H1 (cell line): ENCODE measurements around the gene DLEC1. TPM values are rescaled to one million over a fixed set of nuclear protein-coding genes. Genes with fewer than 3 reads are reported as not detected.

Experiments used
- CHD2 ChIP-seq: IDR thresholded peaks from 2 replicates; pipeline ENCODE4 v1.6.1; 2012; ENCODE audit warnings: low read length, improper control_type of control experiment
- EZH2 ChIP-seq: fragments of 200-600 bp; sonication (generic); IDR thresholded peaks from 2 replicates; pipeline ENCODE4 v1.7.1; 2012; ENCODE audit warnings: low read depth, mild to moderate bottlenecking, moderate library complexity, low read length, inconsistent platforms; ENCODE audit not compliant: severe bottlenecking
- JUND ChIP-seq: IDR thresholded peaks from 2 replicates; pipeline ENCODE4 v1.6.1; 2011; ENCODE audit warnings: mild to moderate bottlenecking, improper control_type of control experiment, low read length
- KDM1A ChIP-seq: fragments of 200-600, 300-600 bp; sonication (generic); IDR thresholded peaks from 2 replicates; pipeline ENCODE4 v1.7.1; 2016; ENCODE audit warnings: mild to moderate bottlenecking, low read length, borderline replicate concordance
- POLR2AphosphoS5 ChIP-seq: IDR thresholded peaks from 2 replicates; pipeline ENCODE4 v1.6.1; 2011; ENCODE audit warnings: low read depth, low read length
- SP2 ChIP-seq: IDR thresholded peaks from 2 replicates; pipeline ENCODE4 v1.6.1; 2012; ENCODE audit warnings: mild to moderate bottlenecking, low read length, inconsistent platforms
- polyA plus RNA-seq, 7 experiments: library from polyadenylated mRNA; depleted of rRNA in 3 of 7; stranded (reverse) in 5 of 7; unstranded in 2 of 7; fragments of >200 nt in 5 of 7; fragments of 200-250 nt in 2 of 7; gene quantifications; 1 replicate in 5 of 7; 2 replicates in 1 of 7; 4 replicates in 1 of 7; pipeline versions ENCODE4 v1.2.1 to v1.2.3, GENCODE V29; 2011 to 2013; ENCODE audit warnings: missing spikeins in 2 of 7, mixed read lengths in 2 of 7
- total RNA-seq: library from RNA; stranded (reverse); fragmentation: NEBNext Ultra II Directional; extraction: Animal tissue kit (Norgen Biotek cat#: 25700); gene quantifications from 2 replicates; pipeline ENCODE4 v1.2.1, GENCODE V29; 2021
- TF ChIP-seq, protein P1 (sequence below): fragments of 300-600 bp; sonication (generic); IDR thresholded peaks from 2 replicates; pipeline ENCODE4 v1.7.1; 2012; ENCODE audit warnings: low read length, moderate library complexity, mild to moderate bottlenecking, inconsistent platforms; ENCODE audit not compliant: insufficient replicate concordance
- TF ChIP-seq, protein P2 (sequence below), 3 experiments: IDR thresholded peaks; 1 replicate in 2 of 3; 2 replicates in 1 of 3; pipeline versions ENCODE4 v1.5.1 to v1.6.1; 2011; ENCODE audit warnings: low read length in 3 of 3, mild to moderate bottlenecking in 3 of 3, inconsistent platforms in 2 of 3, low read depth in 1 of 3, moderate library complexity in 1 of 3; ENCODE audit not compliant: insufficient read depth in 1 of 3; ENCODE audit errors: control extremely low read depth in 1 of 3
- TF ChIP-seq, protein P3 (sequence below): IDR thresholded peaks from 2 replicates; pipeline ENCODE4 v1.6.1; 2011; ENCODE audit warnings: low read depth, mild to moderate bottlenecking, low read length; ENCODE audit not compliant: insufficient read depth

The DLEC1 gene
- total and polyA plus RNA-seq, 2 of the 8 experiments (the other 6 are each of a cell fraction or from before 2014, with no cell fraction given) = 0.26 to 0.76 TPM

DNA sequence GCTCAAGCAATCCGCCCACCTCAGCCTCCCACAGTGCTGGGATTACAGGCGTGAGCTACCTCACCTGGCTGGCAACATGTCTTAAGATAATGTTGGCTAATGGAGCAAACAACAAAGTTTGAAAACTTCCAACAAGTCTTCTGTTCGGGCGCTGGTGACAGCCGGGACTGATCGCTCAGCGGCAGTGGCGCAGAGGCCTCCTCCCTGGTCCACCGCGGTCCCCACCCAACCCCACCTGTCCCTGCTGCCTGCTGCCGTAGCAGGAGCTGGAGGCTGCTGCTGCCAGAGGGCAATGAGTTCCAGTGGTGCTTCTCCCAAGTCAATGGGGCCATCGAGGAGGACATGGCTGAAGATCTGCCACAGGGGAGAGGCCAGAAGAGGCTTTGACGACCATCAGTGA is 12.1 kb downstream of the DLEC1 start (continued):
- TF ChIP-seq, protein P1, sequence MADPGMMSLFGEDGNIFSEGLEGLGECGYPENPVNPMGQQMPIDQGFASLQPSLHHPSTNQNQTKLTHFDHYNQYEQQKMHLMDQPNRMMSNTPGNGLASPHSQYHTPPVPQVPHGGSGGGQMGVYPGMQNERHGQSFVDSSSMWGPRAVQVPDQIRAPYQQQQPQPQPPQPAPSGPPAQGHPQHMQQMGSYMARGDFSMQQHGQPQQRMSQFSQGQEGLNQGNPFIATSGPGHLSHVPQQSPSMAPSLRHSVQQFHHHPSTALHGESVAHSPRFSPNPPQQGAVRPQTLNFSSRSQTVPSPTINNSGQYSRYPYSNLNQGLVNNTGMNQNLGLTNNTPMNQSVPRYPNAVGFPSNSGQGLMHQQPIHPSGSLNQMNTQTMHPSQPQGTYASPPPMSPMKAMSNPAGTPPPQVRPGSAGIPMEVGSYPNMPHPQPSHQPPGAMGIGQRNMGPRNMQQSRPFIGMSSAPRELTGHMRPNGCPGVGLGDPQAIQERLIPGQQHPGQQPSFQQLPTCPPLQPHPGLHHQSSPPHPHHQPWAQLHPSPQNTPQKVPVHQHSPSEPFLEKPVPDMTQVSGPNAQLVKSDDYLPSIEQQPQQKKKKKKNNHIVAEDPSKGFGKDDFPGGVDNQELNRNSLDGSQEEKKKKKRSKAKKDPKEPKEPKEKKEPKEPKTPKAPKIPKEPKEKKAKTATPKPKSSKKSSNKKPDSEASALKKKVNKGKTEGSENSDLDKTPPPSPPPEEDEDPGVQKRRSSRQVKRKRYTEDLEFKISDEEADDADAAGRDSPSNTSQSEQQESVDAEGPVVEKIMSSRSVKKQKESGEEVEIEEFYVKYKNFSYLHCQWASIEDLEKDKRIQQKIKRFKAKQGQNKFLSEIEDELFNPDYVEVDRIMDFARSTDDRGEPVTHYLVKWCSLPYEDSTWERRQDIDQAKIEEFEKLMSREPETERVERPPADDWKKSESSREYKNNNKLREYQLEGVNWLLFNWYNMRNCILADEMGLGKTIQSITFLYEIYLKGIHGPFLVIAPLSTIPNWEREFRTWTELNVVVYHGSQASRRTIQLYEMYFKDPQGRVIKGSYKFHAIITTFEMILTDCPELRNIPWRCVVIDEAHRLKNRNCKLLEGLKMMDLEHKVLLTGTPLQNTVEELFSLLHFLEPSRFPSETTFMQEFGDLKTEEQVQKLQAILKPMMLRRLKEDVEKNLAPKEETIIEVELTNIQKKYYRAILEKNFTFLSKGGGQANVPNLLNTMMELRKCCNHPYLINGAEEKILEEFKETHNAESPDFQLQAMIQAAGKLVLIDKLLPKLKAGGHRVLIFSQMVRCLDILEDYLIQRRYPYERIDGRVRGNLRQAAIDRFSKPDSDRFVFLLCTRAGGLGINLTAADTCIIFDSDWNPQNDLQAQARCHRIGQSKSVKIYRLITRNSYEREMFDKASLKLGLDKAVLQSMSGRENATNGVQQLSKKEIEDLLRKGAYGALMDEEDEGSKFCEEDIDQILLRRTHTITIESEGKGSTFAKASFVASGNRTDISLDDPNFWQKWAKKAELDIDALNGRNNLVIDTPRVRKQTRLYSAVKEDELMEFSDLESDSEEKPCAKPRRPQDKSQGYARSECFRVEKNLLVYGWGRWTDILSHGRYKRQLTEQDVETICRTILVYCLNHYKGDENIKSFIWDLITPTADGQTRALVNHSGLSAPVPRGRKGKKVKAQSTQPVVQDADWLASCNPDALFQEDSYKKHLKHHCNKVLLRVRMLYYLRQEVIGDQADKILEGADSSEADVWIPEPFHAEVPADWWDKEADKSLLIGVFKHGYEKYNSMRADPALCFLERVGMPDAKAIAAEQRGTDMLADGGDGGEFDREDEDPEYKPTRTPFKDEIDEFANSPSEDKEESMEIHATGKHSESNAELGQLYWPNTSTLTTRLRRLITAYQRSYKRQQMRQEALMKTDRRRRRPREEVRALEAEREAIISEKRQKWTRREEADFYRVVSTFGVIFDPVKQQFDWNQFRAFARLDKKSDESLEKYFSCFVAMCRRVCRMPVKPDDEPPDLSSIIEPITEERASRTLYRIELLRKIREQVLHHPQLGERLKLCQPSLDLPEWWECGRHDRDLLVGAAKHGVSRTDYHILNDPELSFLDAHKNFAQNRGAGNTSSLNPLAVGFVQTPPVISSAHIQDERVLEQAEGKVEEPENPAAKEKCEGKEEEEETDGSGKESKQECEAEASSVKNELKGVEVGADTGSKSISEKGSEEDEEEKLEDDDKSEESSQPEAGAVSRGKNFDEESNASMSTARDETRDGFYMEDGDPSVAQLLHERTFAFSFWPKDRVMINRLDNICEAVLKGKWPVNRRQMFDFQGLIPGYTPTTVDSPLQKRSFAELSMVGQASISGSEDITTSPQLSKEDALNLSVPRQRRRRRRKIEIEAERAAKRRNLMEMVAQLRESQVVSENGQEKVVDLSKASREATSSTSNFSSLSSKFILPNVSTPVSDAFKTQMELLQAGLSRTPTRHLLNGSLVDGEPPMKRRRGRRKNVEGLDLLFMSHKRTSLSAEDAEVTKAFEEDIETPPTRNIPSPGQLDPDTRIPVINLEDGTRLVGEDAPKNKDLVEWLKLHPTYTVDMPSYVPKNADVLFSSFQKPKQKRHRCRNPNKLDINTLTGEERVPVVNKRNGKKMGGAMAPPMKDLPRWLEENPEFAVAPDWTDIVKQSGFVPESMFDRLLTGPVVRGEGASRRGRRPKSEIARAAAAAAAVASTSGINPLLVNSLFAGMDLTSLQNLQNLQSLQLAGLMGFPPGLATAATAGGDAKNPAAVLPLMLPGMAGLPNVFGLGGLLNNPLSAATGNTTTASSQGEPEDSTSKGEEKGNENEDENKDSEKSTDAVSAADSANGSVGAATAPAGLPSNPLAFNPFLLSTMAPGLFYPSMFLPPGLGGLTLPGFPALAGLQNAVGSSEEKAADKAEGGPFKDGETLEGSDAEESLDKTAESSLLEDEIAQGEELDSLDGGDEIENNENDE = no peak
- TF ChIP-seq CHD2 (no peak), SP2 (no peak), KDM1A (no peak), POLR2AphosphoS5 (no peak), EZH2 (no peak), JUND (no peak)
- TF ChIP-seq, protein P2, sequence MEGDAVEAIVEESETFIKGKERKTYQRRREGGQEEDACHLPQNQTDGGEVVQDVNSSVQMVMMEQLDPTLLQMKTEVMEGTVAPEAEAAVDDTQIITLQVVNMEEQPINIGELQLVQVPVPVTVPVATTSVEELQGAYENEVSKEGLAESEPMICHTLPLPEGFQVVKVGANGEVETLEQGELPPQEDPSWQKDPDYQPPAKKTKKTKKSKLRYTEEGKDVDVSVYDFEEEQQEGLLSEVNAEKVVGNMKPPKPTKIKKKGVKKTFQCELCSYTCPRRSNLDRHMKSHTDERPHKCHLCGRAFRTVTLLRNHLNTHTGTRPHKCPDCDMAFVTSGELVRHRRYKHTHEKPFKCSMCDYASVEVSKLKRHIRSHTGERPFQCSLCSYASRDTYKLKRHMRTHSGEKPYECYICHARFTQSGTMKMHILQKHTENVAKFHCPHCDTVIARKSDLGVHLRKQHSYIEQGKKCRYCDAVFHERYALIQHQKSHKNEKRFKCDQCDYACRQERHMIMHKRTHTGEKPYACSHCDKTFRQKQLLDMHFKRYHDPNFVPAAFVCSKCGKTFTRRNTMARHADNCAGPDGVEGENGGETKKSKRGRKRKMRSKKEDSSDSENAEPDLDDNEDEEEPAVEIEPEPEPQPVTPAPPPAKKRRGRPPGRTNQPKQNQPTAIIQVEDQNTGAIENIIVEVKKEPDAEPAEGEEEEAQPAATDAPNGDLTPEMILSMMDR (IDR thresholded peaks at IDR 0.05; ENCODE audit: control extremely low read depth in 1 of 3, insufficient read depth in 1 of 3, low read depth in 1 of 3, low read length in 3 of 3) = no peak
- TF ChIP-seq, protein P3, sequence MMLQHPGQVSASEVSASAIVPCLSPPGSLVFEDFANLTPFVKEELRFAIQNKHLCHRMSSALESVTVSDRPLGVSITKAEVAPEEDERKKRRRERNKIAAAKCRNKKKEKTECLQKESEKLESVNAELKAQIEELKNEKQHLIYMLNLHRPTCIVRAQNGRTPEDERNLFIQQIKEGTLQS = no peak
